GM06990 (cell line): ENCODE data around the gene IL5RA.

Source experiments
- DNase-seq: peaks from one replicate; pipeline ENCODE4 v3.0.0-alpha.2; 2011; ENCODE audit not compliant: insufficient read length; ENCODE audit errors: extremely low read depth
- H3K27me3 ChIP-seq: replicated peaks from 2 replicates; pipeline ENCODE4 v1.6.0; 2011; ENCODE audit warnings: low read length; ENCODE audit not compliant: control insufficient read depth, insufficient read depth
- H3K36me3 ChIP-seq: 2 replicates; pipeline ENCODE4 v1.5.1; 2011; ENCODE audit warnings: low read length; ENCODE audit not compliant: control insufficient read depth, insufficient read depth
- H3K4me3 ChIP-seq: replicated peaks from 2 replicates; pipeline ENCODE4 v1.5.1; 2011; ENCODE audit warnings: low read depth, mild to moderate bottlenecking, control low read depth, low read length
- TF ChIP-seq, protein P1 (sequence below): IDR thresholded peaks from 2 replicates; pipeline ENCODE4 v1.5.1; 2011; ENCODE audit warnings: low read length, control low read depth, mild to moderate bottlenecking, inconsistent platforms; ENCODE audit not compliant: insufficient read depth, poor library complexity, severe bottlenecking

The IL5RA gene

DNA sequence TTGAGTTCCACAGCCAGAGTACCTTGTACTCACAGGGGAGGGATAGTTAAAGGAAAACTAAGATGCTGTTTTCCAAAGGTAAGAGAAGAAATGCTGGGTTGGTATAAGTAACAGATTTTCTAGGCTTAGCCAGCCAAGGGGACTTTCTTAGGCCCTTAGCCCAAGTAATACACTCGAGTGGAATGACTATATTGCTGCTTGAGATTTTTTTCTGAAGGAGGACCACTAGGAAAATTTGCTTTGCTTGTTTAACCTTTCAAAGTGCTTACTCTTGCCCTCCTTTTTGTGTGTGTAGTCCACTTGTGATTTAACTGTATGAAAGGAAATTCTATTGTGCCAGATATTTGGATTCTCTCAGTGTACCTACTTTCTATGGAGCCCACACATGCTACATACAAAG is 50.5 kb downstream of the IL5RA start:
- TF ChIP-seq, protein P1, sequence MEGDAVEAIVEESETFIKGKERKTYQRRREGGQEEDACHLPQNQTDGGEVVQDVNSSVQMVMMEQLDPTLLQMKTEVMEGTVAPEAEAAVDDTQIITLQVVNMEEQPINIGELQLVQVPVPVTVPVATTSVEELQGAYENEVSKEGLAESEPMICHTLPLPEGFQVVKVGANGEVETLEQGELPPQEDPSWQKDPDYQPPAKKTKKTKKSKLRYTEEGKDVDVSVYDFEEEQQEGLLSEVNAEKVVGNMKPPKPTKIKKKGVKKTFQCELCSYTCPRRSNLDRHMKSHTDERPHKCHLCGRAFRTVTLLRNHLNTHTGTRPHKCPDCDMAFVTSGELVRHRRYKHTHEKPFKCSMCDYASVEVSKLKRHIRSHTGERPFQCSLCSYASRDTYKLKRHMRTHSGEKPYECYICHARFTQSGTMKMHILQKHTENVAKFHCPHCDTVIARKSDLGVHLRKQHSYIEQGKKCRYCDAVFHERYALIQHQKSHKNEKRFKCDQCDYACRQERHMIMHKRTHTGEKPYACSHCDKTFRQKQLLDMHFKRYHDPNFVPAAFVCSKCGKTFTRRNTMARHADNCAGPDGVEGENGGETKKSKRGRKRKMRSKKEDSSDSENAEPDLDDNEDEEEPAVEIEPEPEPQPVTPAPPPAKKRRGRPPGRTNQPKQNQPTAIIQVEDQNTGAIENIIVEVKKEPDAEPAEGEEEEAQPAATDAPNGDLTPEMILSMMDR: no peak
- DNase-seq: no peak
- no peaks in the 10 kb centered on the region; the same call in 1 of the 2 replicates for H3K27me3 ChIP-seq
- no peaks in the 10 kb centered on the region for H3K36me3 ChIP-seq
- no peak overlapping the region for H3K4me3 ChIP-seq

DNA sequence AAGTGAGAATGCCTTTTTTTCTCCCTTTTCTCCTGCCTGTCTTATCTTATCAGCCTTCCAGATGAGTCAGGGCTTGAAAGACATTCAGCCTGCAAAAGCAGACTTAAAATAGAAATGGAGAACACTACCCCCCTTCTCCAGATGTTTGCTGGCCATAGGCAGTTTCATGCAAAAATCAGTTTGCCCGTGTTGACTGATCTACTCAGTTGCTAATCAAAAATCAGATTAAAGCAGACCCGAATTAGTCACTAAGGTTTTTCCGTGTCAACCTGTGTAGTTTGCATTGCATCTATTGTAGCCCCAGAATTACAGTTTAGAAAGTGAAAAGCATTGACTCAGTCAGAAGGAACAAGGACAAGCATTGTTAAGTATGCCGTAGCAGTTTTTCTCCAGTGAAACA is 56.2 kb downstream of the IL5RA start:
- H3K4me3 ChIP-seq: no peak overlapping the region
- H3K36me3 ChIP-seq: no peaks in the 10 kb centered on the region
- TF ChIP-seq, protein P1: no peak
- no peaks in the 10 kb centered on the region; the same call in 1 of the 2 replicates for H3K27me3 ChIP-seq
- DNase-seq: no peak

DNA sequence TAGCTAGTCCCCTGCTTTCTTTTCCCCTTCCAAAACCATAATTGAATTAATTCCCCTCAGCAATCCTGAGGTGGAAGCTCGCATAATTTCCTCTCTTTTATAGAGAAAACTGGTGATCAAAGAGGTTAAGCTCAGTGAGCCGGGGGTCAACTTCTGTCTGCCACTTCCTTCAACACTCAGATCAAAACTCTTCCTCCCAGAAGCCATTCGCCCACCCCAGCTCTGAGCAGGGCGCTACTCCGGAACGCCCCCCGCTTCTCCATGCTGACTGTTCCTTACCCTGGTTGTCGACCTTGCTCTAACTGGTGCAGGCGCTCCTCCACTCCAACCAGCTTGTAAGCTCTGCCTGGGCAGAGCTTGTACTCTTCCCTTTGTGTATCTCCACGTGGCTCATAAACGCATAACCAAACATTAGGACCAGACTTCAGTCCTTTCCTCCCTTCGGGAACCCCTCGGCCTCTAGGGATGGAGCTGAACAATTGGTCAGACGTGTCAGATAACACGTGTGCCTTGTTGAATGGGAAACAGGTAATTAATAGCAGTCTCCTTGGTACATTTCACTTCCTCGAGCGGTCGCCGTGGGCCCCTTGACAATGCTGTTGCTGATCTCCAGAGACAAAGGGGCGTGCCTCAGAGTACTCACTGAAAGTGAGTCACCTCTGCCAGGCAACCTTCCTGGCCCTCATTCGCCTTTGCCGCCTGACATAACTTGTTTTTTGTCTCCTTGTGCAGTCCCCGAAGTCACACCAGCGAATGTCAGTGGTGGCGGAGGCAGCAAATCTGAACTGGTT is 71.8 kb downstream of the IL5RA start:
- peak overlapping the region; percentile 9; the same call in 1 of the 2 replicates for H3K4me3 ChIP-seq
- DNase-seq: peak; percentile 37
- no peaks in the 10 kb centered on the region for H3K27me3 ChIP-seq
- TF ChIP-seq, protein P1: no peak
- H3K36me3 ChIP-seq: no peaks in the 10 kb centered on the region

DNA sequence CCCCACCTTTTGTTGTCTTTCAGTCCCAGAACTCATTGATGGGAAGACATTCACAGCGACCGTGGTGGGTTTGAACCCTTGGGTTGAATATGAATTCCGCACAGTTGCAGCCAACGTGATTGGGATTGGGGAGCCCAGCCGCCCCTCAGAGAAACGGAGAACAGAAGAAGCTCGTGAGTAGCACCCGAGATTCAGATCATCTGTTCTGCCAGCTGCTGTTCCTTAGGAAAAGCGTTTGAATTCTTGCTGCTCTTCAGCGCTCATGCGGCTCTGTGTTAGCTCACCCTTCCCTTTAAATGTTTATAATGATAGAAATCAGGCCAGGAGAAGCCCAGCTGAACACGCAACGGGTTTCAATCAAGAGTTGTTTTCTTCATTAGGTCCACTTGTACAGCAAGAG is 73.0 kb downstream of the IL5RA start:
- TF ChIP-seq, protein P1: no peak
- no peaks in the 10 kb centered on the region for H3K36me3 ChIP-seq
- H3K4me3 ChIP-seq: no peak overlapping the region
- no peaks in the 10 kb centered on the region for H3K27me3 ChIP-seq
- no peak for DNase-seq

DNA sequence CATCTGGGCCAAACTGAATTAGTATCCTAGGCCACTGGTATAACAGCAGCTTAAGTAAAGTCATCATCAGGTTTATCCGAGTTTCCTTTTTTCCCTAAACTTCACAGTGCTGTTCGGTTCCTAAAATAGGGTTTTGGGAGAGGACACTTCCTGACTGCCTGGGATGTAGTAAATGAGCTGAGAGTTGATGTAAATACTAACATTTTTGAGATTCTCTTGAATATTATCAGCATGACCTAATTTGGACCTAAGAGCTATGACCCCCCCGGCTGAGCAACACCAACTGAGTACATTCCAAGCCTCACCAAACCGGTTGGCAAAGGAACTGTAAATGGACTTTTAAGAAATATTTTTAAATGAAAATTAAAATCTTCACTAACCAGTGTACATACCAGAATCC is 78.8 kb downstream of the IL5RA start:
- TF ChIP-seq, protein P1: no peak
- DNase-seq: no peak
- Histone ChIP-seq H3K27me3 (no peaks in the 10 kb centered on the region), H3K36me3 (no peaks in the 10 kb centered on the region), H3K4me3 (no peak overlapping the region)

DNA sequence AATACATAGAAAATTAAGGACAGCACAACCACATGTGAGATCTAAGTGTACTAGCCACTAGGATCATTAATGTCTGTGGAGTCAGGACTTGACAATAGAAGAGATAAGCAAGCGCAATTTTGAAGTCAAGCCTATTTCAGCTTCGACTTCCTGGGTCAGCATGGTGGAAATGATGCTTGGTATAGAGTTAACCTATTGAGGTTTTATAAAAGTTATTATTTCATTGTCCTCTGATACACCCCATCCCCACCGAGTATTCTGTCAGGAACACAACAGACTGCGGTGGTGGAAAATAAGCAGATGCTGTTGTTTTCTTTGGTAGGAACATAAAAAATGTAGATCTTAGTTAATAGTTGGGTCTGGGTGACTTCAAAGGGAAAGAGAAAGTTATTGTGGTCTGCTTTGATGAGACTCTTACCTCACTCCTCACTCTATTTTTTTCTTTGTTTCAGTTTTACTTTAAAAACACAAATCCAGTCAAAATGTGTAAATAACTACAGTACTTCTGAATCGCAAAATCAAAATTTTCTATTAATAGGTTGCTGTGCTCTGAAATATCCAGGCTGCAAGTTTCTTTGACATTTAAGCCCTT is 82.1 kb downstream of the IL5RA start:
- Histone ChIP-seq H3K27me3 (no peaks in the 10 kb centered on the region), H3K36me3 (no peaks in the 10 kb centered on the region), H3K4me3 (no peak overlapping the region)
- TF ChIP-seq, protein P1: no peak
- DNase-seq: no peak
